ENCODE results near the gene ATAD3A.
"Not testable (repeated sequence)": the region's sequence is repeated elsewhere in the genome, so short reads cannot be mapped to it uniquely, and the experiment has no call there.

The ATAD3A gene

DNA sequence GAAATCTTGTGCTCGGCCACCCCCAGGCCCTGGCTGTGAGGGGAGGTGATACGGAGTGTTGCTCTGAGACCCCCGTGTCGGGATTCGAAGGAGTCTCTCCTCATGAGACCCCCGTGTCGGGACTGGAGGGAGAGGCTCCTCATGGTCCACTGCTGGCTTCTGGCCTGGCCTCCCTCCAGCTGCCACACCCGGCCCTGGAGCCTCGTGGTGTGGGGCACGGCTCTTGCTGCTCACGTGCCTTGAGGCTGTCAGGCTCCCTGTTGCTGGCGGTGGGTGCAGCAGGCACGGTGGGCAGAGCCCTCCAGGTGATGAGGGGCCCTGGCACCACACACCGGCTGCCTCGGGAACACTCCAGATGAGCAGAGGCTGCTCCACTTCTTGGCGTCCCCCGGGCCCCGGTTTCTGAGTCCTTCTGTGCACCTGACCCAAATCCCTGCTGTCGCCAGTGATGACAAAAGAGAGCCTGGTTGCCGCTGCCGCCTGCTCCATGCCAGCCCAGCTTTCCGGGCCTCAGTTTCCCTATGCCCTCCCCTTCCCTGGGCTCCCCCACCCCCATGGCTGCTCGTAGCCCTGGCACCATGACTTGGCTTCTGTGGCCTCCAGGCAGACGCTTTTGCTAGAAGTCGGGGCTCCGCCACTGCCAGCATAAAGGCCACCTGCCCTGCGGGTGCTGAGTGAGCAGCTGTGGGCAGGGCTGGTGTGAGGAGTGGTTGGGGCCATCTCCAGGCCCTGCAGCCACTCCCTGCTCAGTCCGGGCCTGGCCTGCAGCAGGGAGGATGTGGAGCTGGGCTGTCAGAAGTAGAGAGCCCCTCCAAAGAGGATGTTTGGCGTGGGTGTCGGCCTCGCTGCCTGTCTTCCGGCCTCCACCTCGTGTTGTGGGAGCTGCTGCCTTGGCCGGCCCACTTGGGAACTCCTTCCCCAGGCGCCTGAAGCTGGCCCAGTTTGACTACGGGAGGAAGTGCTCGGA, 16.6 kb downstream of the ATAD3A start:
- Histone ChIP-seq H3K18ac (ENCODE audit: low read length) (no peak overlapping the region), H2BK120ac (ENCODE audit: low read depth, low read length) (no peak overlapping the region), H4K5ac (ENCODE audit: low read length) (no peak overlapping the region), H3K27ac (ENCODE audit: low read depth, low read length) (no peak overlapping the region), H3K27me3 (ENCODE audit: insufficient read depth, low read length, poor library complexity) (no peaks in the 10 kb centered on the region), H4K8ac (ENCODE audit: low read depth, low read length) (no peak overlapping the region), H3K79me2 (ENCODE audit: control insufficient read depth, insufficient read depth, low read length) (no peaks in the 10 kb centered on the region), H3K56ac (ENCODE audit: low read length) (no peak overlapping the region), H3K23ac (ENCODE audit: low read length) (no peak overlapping the region), H2AK5ac (ENCODE audit: low read length) (no peak overlapping the region), H3K4me3 (ENCODE audit: low read length) (no peak overlapping the region), H2BK15ac (replicated peaks; ENCODE audit: low read depth) (no peak overlapping the region), H3K36me3 (ENCODE audit: control insufficient read depth, insufficient read depth, low read length) (peaks cover 3% of the 10 kb centered on the region), H3K4ac (ENCODE audit: low read depth, low read length) (no peak overlapping the region), H3K79me1 (ENCODE audit: low read length) (no peaks in the 10 kb centered on the region), H2BK5ac (ENCODE audit: low read length) (no peak overlapping the region), H3K4me2 (ENCODE audit: low read length) (no peak overlapping the region), H3K9ac (ENCODE audit: low read length) (no peak overlapping the region), H3K4me1 (ENCODE audit: control insufficient read depth, low read depth, low read length) (no peaks in the 10 kb centered on the region)
- no peak for DNase-seq
- no CpG with 5 or more reads among the region's 37 CpGs for WGBS (ENCODE audit: extremely low coverage, insufficient coverage, low lambda C conversion rate)

DNA sequence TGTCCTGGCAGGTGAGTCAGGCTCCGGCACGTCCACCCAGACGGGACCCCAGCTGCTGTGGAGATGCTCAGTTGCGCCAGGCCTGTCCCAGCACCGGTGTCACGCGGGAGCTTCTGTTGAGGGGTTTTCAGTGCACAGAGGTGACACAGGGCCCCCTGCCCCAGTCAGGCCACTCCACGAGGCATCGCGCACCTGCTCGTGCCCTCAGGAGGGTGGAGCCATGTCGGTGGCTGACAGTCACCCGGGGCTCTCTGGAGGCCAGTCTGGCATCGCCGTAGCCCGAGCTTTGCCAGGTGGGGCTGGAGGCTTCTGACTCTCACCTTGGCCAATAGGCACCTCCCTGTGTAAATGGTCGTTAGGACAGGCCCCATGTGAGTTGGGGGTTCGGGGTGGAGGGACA, 17.4 kb downstream of the ATAD3A start:
- Histone ChIP-seq H3K9ac (ENCODE audit: low read length) (no peak overlapping the region), H3K79me1 (ENCODE audit: low read length) (no peaks in the 10 kb centered on the region), H3K4me2 (ENCODE audit: low read length) (no peak overlapping the region), H3K4me3 (ENCODE audit: low read length) (no peak overlapping the region), H3K18ac (ENCODE audit: low read length) (no peak overlapping the region), H3K23ac (ENCODE audit: low read length) (no peak overlapping the region), H2BK5ac (ENCODE audit: low read length) (no peak overlapping the region), H2AK5ac (ENCODE audit: low read length) (no peak overlapping the region), H4K8ac (ENCODE audit: low read depth, low read length) (no peak overlapping the region), H3K27me3 (ENCODE audit: insufficient read depth, low read length, poor library complexity) (no peaks in the 10 kb centered on the region), H3K36me3 (ENCODE audit: control insufficient read depth, insufficient read depth, low read length) (peaks cover 3% of the 10 kb centered on the region), H3K79me2 (ENCODE audit: control insufficient read depth, insufficient read depth, low read length) (no peaks in the 10 kb centered on the region), H2BK15ac (replicated peaks; ENCODE audit: low read depth) (no peak overlapping the region), H2BK120ac (ENCODE audit: low read depth, low read length) (no peak overlapping the region), H3K27ac (ENCODE audit: low read depth, low read length) (no peak overlapping the region), H4K5ac (ENCODE audit: low read length) (no peak overlapping the region), H3K4ac (ENCODE audit: low read depth, low read length) (no peak overlapping the region), H3K56ac (ENCODE audit: low read length) (no peak overlapping the region), H3K4me1 (ENCODE audit: control insufficient read depth, low read depth, low read length) (no peaks in the 10 kb centered on the region)
- DNase-seq, result no peak
- WGBS (ENCODE audit: extremely low coverage, insufficient coverage, low lambda C conversion rate), result no CpG with 5 or more reads among the region's 18 CpGs

GRCh38 chr1:1529936-1530335, 18.0 kb downstream of the ATAD3A start:
- Histone ChIP-seq H4K8ac (ENCODE audit: low read depth, low read length) (no peak overlapping the region), H3K56ac (ENCODE audit: low read length) (no peak overlapping the region), H2AK5ac (ENCODE audit: low read length) (no peak overlapping the region), H3K4me1 (ENCODE audit: control insufficient read depth, low read depth, low read length) (no peaks in the 10 kb centered on the region), H2BK5ac (ENCODE audit: low read length) (no peak overlapping the region), H3K4me2 (ENCODE audit: low read length) (no peak overlapping the region), H3K36me3 (ENCODE audit: control insufficient read depth, insufficient read depth, low read length) (peaks cover 3% of the 10 kb centered on the region), H3K23ac (ENCODE audit: low read length) (no peak overlapping the region), H3K9ac (ENCODE audit: low read length) (no peak overlapping the region), H3K27me3 (ENCODE audit: insufficient read depth, low read length, poor library complexity) (no peaks in the 10 kb centered on the region), H3K79me1 (ENCODE audit: low read length) (no peaks in the 10 kb centered on the region), H3K4ac (ENCODE audit: low read depth, low read length) (no peak overlapping the region), H2BK15ac (replicated peaks; ENCODE audit: low read depth) (no peak overlapping the region), H3K79me2 (ENCODE audit: control insufficient read depth, insufficient read depth, low read length) (no peaks in the 10 kb centered on the region), H3K27ac (ENCODE audit: low read depth, low read length) (no peak overlapping the region), H3K4me3 (ENCODE audit: low read length) (no peak overlapping the region), H4K5ac (ENCODE audit: low read length) (no peak overlapping the region), H2BK120ac (ENCODE audit: low read depth, low read length) (no peak overlapping the region), H3K18ac (ENCODE audit: low read length) (no peak overlapping the region)
- no CpG with 5 or more reads among the region's 8 CpGs for WGBS (ENCODE audit: extremely low coverage, insufficient coverage, low lambda C conversion rate)
- no peak for DNase-seq

DNA sequence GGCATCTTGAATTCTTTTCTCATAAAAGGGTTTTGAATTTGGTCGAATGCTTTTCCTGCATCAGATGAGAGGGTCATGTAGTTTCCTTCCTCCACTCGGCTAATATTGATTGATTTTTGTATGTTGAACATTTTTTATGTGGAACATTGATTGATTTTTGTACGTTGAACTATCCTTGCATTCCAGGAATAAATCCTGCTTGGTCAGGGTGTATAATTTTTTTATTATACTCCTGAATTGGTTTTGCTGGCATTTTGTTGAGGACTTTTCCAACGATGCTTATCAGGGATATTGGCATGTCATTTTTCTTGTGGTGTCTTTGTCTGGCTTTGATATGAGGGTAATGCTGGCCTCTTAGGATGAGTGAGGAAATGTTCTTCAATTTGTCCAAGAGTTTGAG, 20.0 kb downstream of the ATAD3A start:
- no peak for DNase-seq
- no peaks in the 10 kb centered on the region for H3K79me1 ChIP-seq (ENCODE audit: low read length)
- H4K5ac ChIP-seq (ENCODE audit: low read length), result no peak overlapping the region
- H3K23ac ChIP-seq (ENCODE audit: low read length), result no peak overlapping the region
- H3K36me3 ChIP-seq (ENCODE audit: control insufficient read depth, insufficient read depth, low read length), result peaks cover 3% of the 10 kb centered on the region
- no peak overlapping the region for H2AK5ac ChIP-seq (ENCODE audit: low read length)
- no peak overlapping the region for H3K18ac ChIP-seq (ENCODE audit: low read length)
- no peak overlapping the region for H2BK120ac ChIP-seq (ENCODE audit: low read depth, low read length)
- H3K4ac ChIP-seq (ENCODE audit: low read depth, low read length), result no peak overlapping the region
- H3K27me3 ChIP-seq (ENCODE audit: insufficient read depth, low read length, poor library complexity), result no peaks in the 10 kb centered on the region
- H4K8ac ChIP-seq (ENCODE audit: low read depth, low read length), result no peak overlapping the region
- H3K79me2 ChIP-seq (ENCODE audit: control insufficient read depth, insufficient read depth, low read length), result no peaks in the 10 kb centered on the region
- WGBS (ENCODE audit: extremely low coverage, insufficient coverage, low lambda C conversion rate), result no CpG with 5 or more reads among the region's 4 CpGs
- H3K4me2 ChIP-seq (ENCODE audit: low read length), result no peak overlapping the region
- H2BK15ac ChIP-seq (replicated peaks; ENCODE audit: low read depth), result no peak overlapping the region
- no peaks in the 10 kb centered on the region for H3K4me1 ChIP-seq (ENCODE audit: control insufficient read depth, low read depth, low read length)
- H3K27ac ChIP-seq (ENCODE audit: low read depth, low read length), result no peak overlapping the region
- no peak overlapping the region for H3K9ac ChIP-seq (ENCODE audit: low read length)
- H2BK5ac ChIP-seq (ENCODE audit: low read length), result no peak overlapping the region
- H3K56ac ChIP-seq (ENCODE audit: low read length), result no peak overlapping the region
- H3K4me3 ChIP-seq (ENCODE audit: low read length), result no peak overlapping the region

- H4K5ac ChIP-seq (ENCODE audit: low read length); H3K27me3 ChIP-seq (ENCODE audit: insufficient read depth, low read length, poor library complexity): not testable (repeated sequence)
- no CpG with 5 or more reads among the region's 22 CpGs for WGBS (ENCODE audit: extremely low coverage, insufficient coverage, low lambda C conversion rate)
These were observed 21.4 kb downstream of the ATAD3A start for GRCh38 chr1:1533176-1533893.

More at GRCh38 chr1:1533176-1533893, 21.4 kb downstream of the ATAD3A start:
- H2AK5ac ChIP-seq (ENCODE audit: low read length); H3K23ac ChIP-seq (ENCODE audit: low read length); H2BK120ac ChIP-seq (ENCODE audit: low read depth, low read length); H3K79me1 ChIP-seq (ENCODE audit: low read length); H3K4me2 ChIP-seq (ENCODE audit: low read length); DNase-seq; H3K56ac ChIP-seq (ENCODE audit: low read length); H3K4me1 ChIP-seq (ENCODE audit: control insufficient read depth, low read depth, low read length); H4K8ac ChIP-seq (ENCODE audit: low read depth, low read length); H2BK15ac ChIP-seq (replicated peaks; ENCODE audit: low read depth); H3K18ac ChIP-seq (ENCODE audit: low read length); H3K79me2 ChIP-seq (ENCODE audit: control insufficient read depth, insufficient read depth, low read length); H3K36me3 ChIP-seq (ENCODE audit: control insufficient read depth, insufficient read depth, low read length); H3K4ac ChIP-seq (ENCODE audit: low read depth, low read length); H3K4me3 ChIP-seq (ENCODE audit: low read length); H3K27ac ChIP-seq (ENCODE audit: low read depth, low read length); H2BK5ac ChIP-seq (ENCODE audit: low read length); H3K9ac ChIP-seq (ENCODE audit: low read length): not testable (repeated sequence)

All from mesendoderm (in vitro differentiated cells).